ENCODE data around the gene DESI2.

- TF ChIP-seq CTCF (IDR thresholded peaks at IDR 0.05 in 8 of 11, conservative IDR thresholded peaks at IDR 0.05 in 3 of 11) = no peak
- no peak for TF ChIP-seq POLR2AphosphoS5 (IDR thresholded peaks at IDR 0.05)
Observed at GRCh38 chr1:244741692-244742091, 88.8 kb downstream of the DESI2 start.

Measured in spleen (tissue), 7 donors.